AG04449 (cell line): ENCODE measurements around the gene BCL11A.

Experiments used
- CTCF ChIA-PET: fragments of 350-600 bp; formaldehyde crosslinking; extraction: SDS; loops from one replicate; lab custom pipeline; 2021; ENCODE audit warnings: antibody characterized with exemption; lab: Yijun Ruan, JAX
- POLR2A ChIA-PET: fragments of 400-600, 350-600 bp; formaldehyde crosslinking; extraction: SDS; loops from one replicate; lab custom pipeline; 2020; ENCODE audit warnings: antibody characterized with exemption, inconsistent platforms; lab: Yijun Ruan, JAX
- DNase-seq: peaks from one replicate; pipeline ENCODE4 v3.0.0-alpha.2; 2010; ENCODE audit warnings: low read depth, low spot score
- H3K4me3 ChIP-seq: 2 replicates; pipeline ENCODE4 v1.5.1; 2011; ENCODE audit warnings: low read depth, mild to moderate bottlenecking, control low read depth, low read length
- TF ChIP-seq, protein P1 (sequence below): IDR thresholded peaks from one replicate; pipeline ENCODE4 v1.5.1; 2011; ENCODE audit warnings: mild to moderate bottlenecking, moderate library complexity, low read length, control low read depth, inconsistent platforms; ENCODE audit not compliant: insufficient read depth; ENCODE audit errors: missing control alignments

Gene BCL11A

DNA sequence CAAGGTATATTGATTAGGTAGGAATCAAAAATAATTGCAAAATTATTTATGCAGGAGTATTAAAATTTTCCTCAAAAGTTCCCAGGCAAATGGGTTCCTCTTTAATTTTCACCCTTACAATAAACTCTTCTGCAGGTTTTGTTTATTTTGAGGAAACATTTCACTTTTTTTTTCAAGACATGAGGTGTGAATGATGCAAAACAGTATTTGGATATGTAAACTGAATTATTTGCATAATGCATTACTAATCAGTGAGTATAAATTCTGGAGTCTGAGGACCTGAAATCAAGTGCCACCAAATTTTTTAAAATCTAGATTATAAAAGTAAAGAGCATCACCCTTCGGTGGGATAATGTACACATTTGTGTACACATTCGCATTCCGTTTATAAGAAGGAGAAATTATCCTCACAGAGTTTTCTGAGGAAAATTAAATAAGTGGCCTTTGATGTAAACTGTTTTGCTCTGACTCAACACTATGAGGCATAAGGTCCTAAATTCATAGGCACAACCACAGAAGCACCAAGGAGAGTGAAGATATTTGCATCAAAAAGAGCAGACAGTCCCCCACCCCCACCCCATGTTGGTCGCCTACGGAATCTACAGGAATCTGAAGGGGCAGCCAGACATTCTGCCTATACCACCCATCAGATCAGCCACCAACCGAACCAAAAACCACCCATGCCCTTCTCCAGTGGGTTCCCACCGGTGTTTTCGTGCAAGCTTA, 33.1 kb downstream of the BCL11A start:
- no peak for DNase-seq
- CTCF ChIA-PET, result interaction anchor here (0.7 to 1.4 kb wide), 2 partner anchors 21 to 22 kb away, joined by 3 read pairs; no protein-coding TSS in a partner anchor
- TF ChIP-seq, protein P1, sequence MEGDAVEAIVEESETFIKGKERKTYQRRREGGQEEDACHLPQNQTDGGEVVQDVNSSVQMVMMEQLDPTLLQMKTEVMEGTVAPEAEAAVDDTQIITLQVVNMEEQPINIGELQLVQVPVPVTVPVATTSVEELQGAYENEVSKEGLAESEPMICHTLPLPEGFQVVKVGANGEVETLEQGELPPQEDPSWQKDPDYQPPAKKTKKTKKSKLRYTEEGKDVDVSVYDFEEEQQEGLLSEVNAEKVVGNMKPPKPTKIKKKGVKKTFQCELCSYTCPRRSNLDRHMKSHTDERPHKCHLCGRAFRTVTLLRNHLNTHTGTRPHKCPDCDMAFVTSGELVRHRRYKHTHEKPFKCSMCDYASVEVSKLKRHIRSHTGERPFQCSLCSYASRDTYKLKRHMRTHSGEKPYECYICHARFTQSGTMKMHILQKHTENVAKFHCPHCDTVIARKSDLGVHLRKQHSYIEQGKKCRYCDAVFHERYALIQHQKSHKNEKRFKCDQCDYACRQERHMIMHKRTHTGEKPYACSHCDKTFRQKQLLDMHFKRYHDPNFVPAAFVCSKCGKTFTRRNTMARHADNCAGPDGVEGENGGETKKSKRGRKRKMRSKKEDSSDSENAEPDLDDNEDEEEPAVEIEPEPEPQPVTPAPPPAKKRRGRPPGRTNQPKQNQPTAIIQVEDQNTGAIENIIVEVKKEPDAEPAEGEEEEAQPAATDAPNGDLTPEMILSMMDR, result no peak

DNA sequence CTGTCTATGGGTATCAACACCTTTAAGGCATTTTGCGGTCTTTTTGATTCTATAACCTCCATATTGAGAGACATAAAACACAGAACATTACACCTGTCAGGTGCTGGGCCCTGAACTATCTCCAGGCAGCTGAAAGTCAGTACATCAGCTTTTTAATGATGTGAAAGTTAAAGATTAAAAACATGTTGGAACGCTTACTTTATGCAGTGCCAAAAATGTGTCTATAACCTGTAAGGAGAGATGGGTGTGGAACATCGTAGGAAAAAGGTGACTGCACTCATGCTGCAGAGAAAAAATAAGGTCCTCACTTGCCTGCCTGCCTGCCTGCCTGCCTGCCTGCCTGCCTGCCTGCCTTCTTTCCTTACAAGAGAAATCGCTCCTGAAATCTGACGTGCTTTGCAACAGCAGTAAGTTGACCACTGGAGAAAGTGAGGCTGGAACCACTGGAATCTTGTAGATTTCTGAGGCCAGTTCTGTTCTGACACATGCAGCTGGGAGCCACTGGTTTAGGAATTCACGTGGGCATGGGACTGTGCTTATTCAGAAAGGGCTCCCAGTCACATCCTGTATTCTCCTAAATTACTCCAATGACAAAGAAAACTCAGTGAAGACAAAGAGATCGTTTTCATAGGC, 34.1 kb downstream of the BCL11A start:
- ChIA-PET CTCF (interaction anchor here (0.8 to 1.6 kb wide), 5 partner anchors 18 to 37 kb away, joined by 3 to 4 read pairs (median 3); no protein-coding TSS in a partner anchor), POLR2A (interaction anchor here (0.9 kb wide), 1 partner anchor 27 kb away, joined by 4 read pairs; no protein-coding TSS in a partner anchor)
- DNase-seq, result no peak

More for the DNA sequence above, 33.1 kb downstream of the BCL11A start:
- POLR2A ChIA-PET, result interaction anchor here (0.7 to 0.9 kb wide), 2 partner anchors 26 to 952 kb away, joined by 4 read pairs; no protein-coding TSS in a partner anchor
- H3K4me3 ChIP-seq, result no peak overlapping the region

DNA sequence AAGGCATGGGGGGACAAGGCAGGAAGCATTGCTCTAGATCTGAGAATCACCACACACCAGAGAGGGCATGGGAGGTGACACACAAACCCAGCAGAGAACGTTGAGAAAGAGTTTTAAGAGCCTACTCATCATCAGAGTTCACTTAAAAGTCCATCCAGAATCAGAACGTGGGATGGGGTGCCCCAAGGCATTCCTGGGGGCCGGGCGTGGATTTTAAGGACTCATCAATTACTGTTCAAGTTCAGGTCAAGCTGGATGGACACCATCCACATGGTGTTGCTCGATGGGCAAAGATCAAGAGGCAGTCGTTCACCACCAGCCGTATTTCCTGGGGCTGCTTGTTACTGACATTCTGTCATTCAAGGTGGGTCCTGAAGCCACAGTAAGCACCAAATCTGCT, 34.9 kb downstream of the BCL11A start:
- no peak for DNase-seq
- TF ChIP-seq, protein P1, result no peak
- CTCF ChIA-PET, result interaction anchor here (0.8 to 2.0 kb wide), 6 partner anchors 10 to 37 kb away, joined by 3 to 11 read pairs (median 3); no protein-coding TSS in a partner anchor
- POLR2A ChIA-PET, result no interaction called here
- no peak overlapping the region for H3K4me3 ChIP-seq

More for the DNA sequence above, 34.1 kb downstream of the BCL11A start:
- TF ChIP-seq, protein P1, result no peak
- H3K4me3 ChIP-seq, result no peak overlapping the region

DNA sequence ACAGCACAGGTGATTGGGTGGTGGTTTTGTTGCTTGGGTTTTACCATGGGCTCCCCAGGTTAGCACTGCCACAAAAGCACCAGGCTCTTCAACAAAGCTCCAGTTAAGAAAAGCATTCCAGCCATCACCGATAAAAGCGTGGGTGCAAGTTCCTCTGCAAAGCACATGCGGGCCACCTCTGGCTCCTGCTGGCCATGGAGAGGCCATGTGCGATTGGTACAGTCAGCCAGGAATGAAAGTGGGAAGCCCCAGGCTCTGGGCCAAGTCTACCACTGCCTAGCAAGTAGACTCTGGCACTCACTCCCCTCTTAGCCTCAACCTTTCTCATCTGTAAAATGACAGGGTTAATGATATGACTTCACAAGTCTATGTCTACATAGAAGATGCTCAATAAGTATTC, 36.0 kb downstream of the BCL11A start:
- POLR2A ChIA-PET, result interaction anchor here (0.6 to 3.0 kb wide), 4 partner anchors 11 to 36 kb away, joined by 3 to 15 read pairs (median 4); partner anchors contain the start of gene BCL11A
- TF ChIP-seq, protein P1, result no peak
- H3K4me3 ChIP-seq, result no peak overlapping the region
- DNase-seq, result no peak
- CTCF ChIA-PET, result interaction anchor here (1.1 to 2.0 kb wide), 6 partner anchors 9 to 33 kb away, joined by 3 to 11 read pairs (median 4); no protein-coding TSS in a partner anchor

DNA sequence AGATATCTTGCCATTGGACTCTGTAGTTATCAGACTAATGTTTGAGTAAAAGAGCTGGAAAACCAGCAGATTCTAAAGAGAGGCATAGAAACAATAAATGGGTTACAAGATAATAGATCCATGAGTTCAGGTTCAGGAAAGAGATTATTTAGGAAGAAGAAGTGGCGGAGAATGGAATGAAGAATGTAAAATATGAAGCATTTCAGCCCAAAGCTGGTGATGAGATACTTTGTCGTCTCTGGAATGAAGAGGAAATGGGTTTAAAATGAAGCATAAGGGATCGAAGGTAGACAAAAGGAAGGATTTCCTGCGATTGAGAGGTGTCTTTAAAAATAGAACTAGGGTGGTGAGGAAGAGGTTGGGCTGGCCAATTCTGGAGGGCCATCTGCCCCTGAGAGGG, 36.6 kb downstream of the BCL11A start:
- H3K4me3 ChIP-seq, result peak overlapping the region; percentile 51; the same call in 1 of the 2 replicates
- TF ChIP-seq, protein P1, result no peak
- ChIA-PET POLR2A (interaction anchor here (0.6 to 3.0 kb wide), 4 partner anchors 11 to 37 kb away, joined by 3 to 15 read pairs (median 4); partner anchors contain the start of gene BCL11A), CTCF (interaction anchor here (1.1 to 2.0 kb wide), 7 partner anchors 9 to 39 kb away, joined by 3 to 11 read pairs (median 4); no protein-coding TSS in a partner anchor)
- no peak for DNase-seq

DNA sequence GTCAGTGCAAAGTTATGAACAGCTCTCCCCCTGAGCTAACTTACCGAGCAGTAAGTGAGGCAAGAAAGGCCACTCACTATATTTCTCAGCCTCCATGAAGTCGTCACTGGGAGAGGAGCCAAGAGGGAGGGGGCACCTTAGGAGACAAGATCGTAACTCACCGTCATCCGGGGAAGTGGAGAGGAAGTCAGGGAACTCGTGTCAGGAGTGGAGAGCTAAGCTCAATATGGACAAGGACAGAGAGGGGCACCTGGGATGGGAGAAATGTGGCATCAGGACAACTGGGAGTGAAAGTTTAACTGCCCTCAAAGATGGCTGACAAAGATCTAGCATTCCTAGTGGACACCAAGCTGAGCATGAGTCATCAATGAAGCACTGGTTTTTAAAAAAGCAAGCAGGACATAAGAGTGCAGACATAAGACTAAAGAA, 37.1 kb downstream of the BCL11A start:
- peak; percentile 82 for DNase-seq
- TF ChIP-seq, protein P1, result no peak
- POLR2A ChIA-PET, result interaction anchor here (1.2 to 3.0 kb wide), 2 partner anchors 12 to 33 kb away, joined by 4 to 15 read pairs; no protein-coding TSS in a partner anchor
- CTCF ChIA-PET, result interaction anchor here (1.1 to 2.0 kb wide), 9 partner anchors 8 to 39 kb away, joined by 3 to 11 read pairs (median 4); no protein-coding TSS in a partner anchor
- H3K4me3 ChIP-seq, result peak overlapping the region; percentile 51
